PFSK-1 (cell line): ENCODE data around the gene TFEB.

Source experiments
- FOXP2 ChIP-seq: optimal IDR thresholded peaks from 2 replicates; pipeline ENCODE3; 2011; ENCODE audit warnings: borderline replicate concordance, control low read depth, inconsistent platforms; ENCODE audit not compliant: insufficient read depth; ENCODE audit errors: extremely low read length, extremely low read depth
- POLR2AphosphoS5 ChIP-seq: IDR thresholded peaks from 2 replicates; pipeline ENCODE4 v1.6.1; 2012; ENCODE audit warnings: low read depth, mild to moderate bottlenecking, control low read depth, low read length, moderate library complexity
- REST ChIP-seq, 2 experiments: IDR thresholded peaks; 2 replicates each; pipeline versions ENCODE4 v1.6.1 to v1.8.0; 2011 to 2012; ENCODE audit warnings: low read depth in 2 of 2, low read length in 2 of 2, control low read depth in 1 of 2, inconsistent platforms in 1 of 2, mild to moderate bottlenecking in 1 of 2, moderate library complexity in 1 of 2; ENCODE audit not compliant: insufficient read depth in 1 of 2
- SIN3A ChIP-seq: IDR thresholded peaks from 2 replicates; pipeline ENCODE4 v1.6.1; 2012; ENCODE audit warnings: mild to moderate bottlenecking, low read length, moderate library complexity, borderline replicate concordance; ENCODE audit not compliant: insufficient read depth
- TAF1 ChIP-seq: IDR thresholded peaks from 2 replicates; pipeline ENCODE4 v1.6.1; 2012; ENCODE audit warnings: low read length, control low read depth, borderline replicate concordance; ENCODE audit not compliant: insufficient read depth

TFEB gene

GRCh38 chr6:41683523-41684310 is 51.7 kb downstream of the TFEB start:
- peak; percentile 71 for TF ChIP-seq FOXP2
- no peak for TF ChIP-seq TAF1

GRCh38 chr6:41683273-41683522 is 52.2 kb downstream of the TFEB start:
- TF ChIP-seq TAF1 (no peak), POLR2AphosphoS5 (no peak), REST (IDR thresholded peaks at IDR 0.05; ENCODE audit: insufficient read depth in 1 of 2, low read depth in 2 of 2, low read length in 2 of 2) (no peak), FOXP2 (no peak), SIN3A (no peak)

- TF ChIP-seq POLR2AphosphoS5 = no peak
- no peak for TF ChIP-seq REST (IDR thresholded peaks at IDR 0.05; ENCODE audit: insufficient read depth in 1 of 2, low read depth in 2 of 2, low read length in 2 of 2)
- no peak for TF ChIP-seq TAF1
- TF ChIP-seq FOXP2 = no peak
- TF ChIP-seq SIN3A = no peak
Observed at GRCh38 chr6:41682497-41683272, 52.7 kb downstream of the TFEB start.

GRCh38 chr6:41682056-41682477 is 53.3 kb downstream of the TFEB start:
- TF ChIP-seq FOXP2 = peak; percentile 73
- no peak for TF ChIP-seq POLR2AphosphoS5

- no peak for TF ChIP-seq FOXP2
- no peak for TF ChIP-seq SIN3A
- TF ChIP-seq REST (IDR thresholded peaks at IDR 0.05; ENCODE audit: insufficient read depth in 1 of 2, low read depth in 2 of 2, low read length in 2 of 2) = no peak
- no peak for TF ChIP-seq TAF1
- TF ChIP-seq POLR2AphosphoS5 = no peak
Observed at GRCh38 chr6:41680182-41680965, 55.0 kb downstream of the TFEB start.

- TF ChIP-seq POLR2AphosphoS5 = no peak
- no peak for TF ChIP-seq REST (IDR thresholded peaks at IDR 0.05; ENCODE audit: insufficient read depth in 1 of 2, low read depth in 2 of 2, low read length in 2 of 2)
- TF ChIP-seq FOXP2 = no peak
- no peak for TF ChIP-seq TAF1
- no peak for TF ChIP-seq SIN3A
Observed at GRCh38 chr6:41679696-41680095, 55.7 kb downstream of the TFEB start.
